GM23338 (cell line): Measurements from ENCODE around the gene POLD4. TPM values are rescaled to one million over a fixed set of nuclear protein-coding genes. Genes with fewer than 3 reads are reported as not detected.

ENCODE experiments used
- ATAC-seq: fragments of 200-7000 bp; cut with Tn5 transposase; 3 replicates; pipeline ENCODE4 v1.9.1; 2020
- DNase-seq: peaks from one replicate; pipeline ENCODE4 v3.0.0-alpha.2; 2015; ENCODE audit warnings: low spot score
- H2AFZ ChIP-seq: fragments of 200-600 bp; sonication (generic); 2 replicates; pipeline ENCODE4 v1.8.0; 2016; ENCODE audit warnings: antibody characterized with exemption, mild to moderate bottlenecking, moderate library complexity
- H3F3A ChIP-seq: fragments of 200-600 bp; sonication (generic); replicated peaks from 2 replicates; pipeline ENCODE4 v1.8.0; 2017; ENCODE audit warnings: antibody characterized with exemption, mixed run types, low read depth
- H3K27ac ChIP-seq: fragments of 200-600 bp; sonication (generic); 2 replicates; pipeline ENCODE4 v1.6.1; 2016; ENCODE audit warnings: low read depth
- H3K27me3 ChIP-seq: fragments of 200-600 bp; sonication (generic); 2 replicates; pipeline ENCODE4 v1.8.0; 2016; ENCODE audit warnings: mild to moderate bottlenecking, mixed run types, moderate library complexity; ENCODE audit not compliant: insufficient read depth
- H3K36me3 ChIP-seq: fragments of 200-600 bp; sonication (generic); 2 replicates; pipeline ENCODE4 v1.8.0; 2016; ENCODE audit warnings: mild to moderate bottlenecking; ENCODE audit not compliant: insufficient read depth
- H3K4me1 ChIP-seq: fragments of 200-600 bp; sonication (generic); 2 replicates; pipeline ENCODE4 v1.8.0; 2016; ENCODE audit warnings: mild to moderate bottlenecking, moderate library complexity; ENCODE audit not compliant: insufficient read depth
- H3K4me2 ChIP-seq: fragments of 200-600 bp; sonication (generic); 2 replicates; pipeline ENCODE4 v1.7.1; 2017; ENCODE audit warnings: mixed run types
- H3K4me3 ChIP-seq: fragments of 200-600 bp; sonication (generic); 2 replicates; pipeline ENCODE4 v1.6.1; 2016; ENCODE audit warnings: mixed run types
- H3K79me2 ChIP-seq: fragments of 200-600 bp; sonication (generic); replicated peaks from 2 replicates; pipeline ENCODE4 v1.8.0; 2017; ENCODE audit warnings: mild to moderate bottlenecking; ENCODE audit not compliant: insufficient read depth
- H3K9me2 ChIP-seq: fragments of 200-600 bp; sonication (generic); 2 replicates; pipeline ENCODE4 v1.8.0; 2017; ENCODE audit not compliant: insufficient read depth
- H4K20me1 ChIP-seq: fragments of 200-600 bp; sonication (generic); replicated peaks from 2 replicates; pipeline ENCODE4 v1.8.0; 2017; ENCODE audit warnings: mild to moderate bottlenecking; ENCODE audit not compliant: insufficient read depth
- H3K27ac Mint-ChIP-seq: 2 replicates; pipeline ENCODE4 v1.8.0; 2020; ENCODE audit warnings: inconsistent platforms, mild to moderate bottlenecking, moderate library complexity, mixed read lengths
- H3K27me3 Mint-ChIP-seq: 3 replicates; pipeline ENCODE4 v1.8.0; 2022; ENCODE audit warnings: low read depth, mild to moderate bottlenecking, moderate library complexity, mixed read lengths, inconsistent platforms; ENCODE audit not compliant: insufficient read depth, poor library complexity
- H3K36me3 Mint-ChIP-seq: 3 replicates; pipeline ENCODE4 v1.8.0; 2021; ENCODE audit warnings: low read depth, mild to moderate bottlenecking, inconsistent platforms, moderate library complexity, mixed read lengths
- H3K4me1 Mint-ChIP-seq: 3 replicates; pipeline ENCODE4 v1.8.0; 2020; ENCODE audit warnings: mild to moderate bottlenecking, inconsistent platforms, mixed read lengths
- H3K4me3 Mint-ChIP-seq: 3 replicates; pipeline ENCODE4 v1.8.0; 2021; ENCODE audit warnings: moderate library complexity, mild to moderate bottlenecking, inconsistent platforms, mixed read lengths
- H3K9me3 Mint-ChIP-seq: 3 replicates; pipeline ENCODE4 v1.8.0; 2020; ENCODE audit warnings: moderate library complexity, mild to moderate bottlenecking, inconsistent platforms, mixed read lengths
- CREB1 ChIP-seq: fragments of 250-450 bp; sonication (Bioruptor Pico); IDR thresholded peaks from 2 replicates; pipeline ENCODE4 v1.5.0; 2020; ENCODE audit warnings: low read depth, mild to moderate bottlenecking, moderate library complexity
- EZH2 ChIP-seq: fragments of 200-600 bp; sonication (generic); IDR thresholded peaks from one replicate; pipeline ENCODE4 v1.8.0; 2017; ENCODE audit warnings: antibody characterized with exemption, mild to moderate bottlenecking, low read depth; ENCODE audit not compliant: unreplicated experiment
- EZH2phosphoT487 ChIP-seq: fragments of 200-600 bp; sonication (generic); IDR thresholded peaks from one replicate; pipeline ENCODE4 v1.8.1; 2018; ENCODE audit warnings: antibody characterized with exemption; ENCODE audit not compliant: unreplicated experiment
- JUNB ChIP-seq: IDR thresholded peaks from one replicate; pipeline ENCODE4 v1.6.1; 2016; ENCODE audit warnings: antibody characterized with exemption; ENCODE audit not compliant: unreplicated experiment
- NANOG ChIP-seq: IDR thresholded peaks from 2 replicates; pipeline ENCODE4 v1.6.1; 2016; ENCODE audit warnings: antibody characterized with exemption, borderline replicate concordance
- POLR2AphosphoS5 ChIP-seq: IDR thresholded peaks from 2 replicates; pipeline ENCODE4 v1.6.1; 2016; ENCODE audit warnings: antibody characterized with exemption, low read depth
- STAT1 ChIP-seq: IDR thresholded peaks from one replicate; pipeline ENCODE4 v1.6.1; 2016; ENCODE audit warnings: antibody characterized with exemption; ENCODE audit not compliant: unreplicated experiment
- ZNF114 ChIP-seq: fragments of 250-450 bp; sonication (Bioruptor Pico); IDR thresholded peaks from 2 replicates; pipeline ENCODE4 v1.5.0; 2020; ENCODE audit warnings: mild to moderate bottlenecking, moderate library complexity
- ZNF331 ChIP-seq: fragments of 250-450 bp; sonication (Bioruptor Pico); IDR thresholded peaks from 2 replicates; pipeline ENCODE4 v1.5.0; 2020; ENCODE audit warnings: low read depth, mild to moderate bottlenecking, moderate library complexity
- polyA plus RNA-seq: library from polyadenylated mRNA; unstranded; fragments of >200 nt; fragmentation: Nextera tagmentation; extraction: Ambion mirVana; gene quantifications from 2 replicates; pipeline ENCODE4 v1.2.1, GENCODE V29; 2016
- total RNA-seq: library from RNA; depleted of rRNA; stranded (reverse); fragments of >200 nt; shearing (Covaris generic); gene quantifications from 2 replicates; pipeline ENCODE4 v1.2.3, GENCODE V29; 2014
- TF ChIP-seq, protein P1 (sequence below): IDR thresholded peaks from one replicate; pipeline ENCODE4 v1.6.1; 2018; ENCODE audit warnings: antibody characterized with exemption; ENCODE audit not compliant: unreplicated experiment
- TF ChIP-seq, protein P2 (sequence below): IDR thresholded peaks from 2 replicates; pipeline ENCODE4 v1.6.1; 2016; ENCODE audit warnings: antibody characterized with exemption
- TF ChIP-seq, protein P3 (sequence below), 2 experiments: fragments of 200-600 bp in 1 of 2; sonication (generic) in 1 of 2; conservative IDR thresholded peaks; 2 replicates each; pipeline versions ENCODE4 v1.5.1 to v1.6.1; 2016 to 2017; ENCODE audit warnings: antibody characterized with exemption in 2 of 2, low read depth in 2 of 2, mild to moderate bottlenecking in 2 of 2, moderate library complexity in 1 of 2
- TF ChIP-seq, protein P4 (sequence below): fragments of 250-450 bp; sonication (Bioruptor Pico); IDR thresholded peaks from 2 replicates; pipeline ENCODE4 v1.5.0; 2020; ENCODE audit warnings: mild to moderate bottlenecking, moderate library complexity

POLD4 gene
- total and polyA plus RNA-seq, 2 experiments from 2014 or later: 16.2 to 23.0 TPM

GRCh38 chr11:67310246-67311050, 42.9 kb downstream of the POLD4 start:
- no peak overlapping the region for H3K27ac ChIP-seq
- Mint-ChIP-seq H3K36me3 (no peaks in the 10 kb centered on the region), H3K4me1 (no peaks in the 10 kb centered on the region), H3K27ac (no peak overlapping the region), H3K27me3 (peaks cover 4% of the 10 kb centered on the region), H3K4me3 (no peak overlapping the region), H3K9me3 (no peaks in the 10 kb centered on the region)
- H3K79me2 ChIP-seq: no peaks in the 10 kb centered on the region
- no peaks in the 10 kb centered on the region for H3K36me3 ChIP-seq
- no peaks in the 10 kb centered on the region for H3F3A ChIP-seq
- no peak overlapping the region for H3K4me2 ChIP-seq
- no peak overlapping the region for H2AFZ ChIP-seq
- DNase-seq (no peak), ATAC-seq (no peak; the same call in 2 of the 3 replicates)
- no peaks in the 10 kb centered on the region for H4K20me1 ChIP-seq
- H3K9me2 ChIP-seq: no peaks in the 10 kb centered on the region
- no peak overlapping the region for H3K4me3 ChIP-seq
- 0 out of 2 replicates have a peak, but pooled peaks cover 4% of the 10 kb centered on the region for H3K27me3 ChIP-seq
- H3K4me1 ChIP-seq: no peaks in the 10 kb centered on the region
- TF ChIP-seq, protein P1, sequence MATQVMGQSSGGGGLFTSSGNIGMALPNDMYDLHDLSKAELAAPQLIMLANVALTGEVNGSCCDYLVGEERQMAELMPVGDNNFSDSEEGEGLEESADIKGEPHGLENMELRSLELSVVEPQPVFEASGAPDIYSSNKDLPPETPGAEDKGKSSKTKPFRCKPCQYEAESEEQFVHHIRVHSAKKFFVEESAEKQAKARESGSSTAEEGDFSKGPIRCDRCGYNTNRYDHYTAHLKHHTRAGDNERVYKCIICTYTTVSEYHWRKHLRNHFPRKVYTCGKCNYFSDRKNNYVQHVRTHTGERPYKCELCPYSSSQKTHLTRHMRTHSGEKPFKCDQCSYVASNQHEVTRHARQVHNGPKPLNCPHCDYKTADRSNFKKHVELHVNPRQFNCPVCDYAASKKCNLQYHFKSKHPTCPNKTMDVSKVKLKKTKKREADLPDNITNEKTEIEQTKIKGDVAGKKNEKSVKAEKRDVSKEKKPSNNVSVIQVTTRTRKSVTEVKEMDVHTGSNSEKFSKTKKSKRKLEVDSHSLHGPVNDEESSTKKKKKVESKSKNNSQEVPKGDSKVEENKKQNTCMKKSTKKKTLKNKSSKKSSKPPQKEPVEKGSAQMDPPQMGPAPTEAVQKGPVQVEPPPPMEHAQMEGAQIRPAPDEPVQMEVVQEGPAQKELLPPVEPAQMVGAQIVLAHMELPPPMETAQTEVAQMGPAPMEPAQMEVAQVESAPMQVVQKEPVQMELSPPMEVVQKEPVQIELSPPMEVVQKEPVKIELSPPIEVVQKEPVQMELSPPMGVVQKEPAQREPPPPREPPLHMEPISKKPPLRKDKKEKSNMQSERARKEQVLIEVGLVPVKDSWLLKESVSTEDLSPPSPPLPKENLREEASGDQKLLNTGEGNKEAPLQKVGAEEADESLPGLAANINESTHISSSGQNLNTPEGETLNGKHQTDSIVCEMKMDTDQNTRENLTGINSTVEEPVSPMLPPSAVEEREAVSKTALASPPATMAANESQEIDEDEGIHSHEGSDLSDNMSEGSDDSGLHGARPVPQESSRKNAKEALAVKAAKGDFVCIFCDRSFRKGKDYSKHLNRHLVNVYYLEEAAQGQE: no peak
- TF ChIP-seq JUNB (no peak), POLR2AphosphoS5 (no peak), ZNF114 (CRISPR knock-in tag) (no peak), CREB1 (CRISPR knock-in tag) (no peak), ZNF331 (no peak), EZH2 (no peak), EZH2phosphoT487 (no peak), NANOG (no peak), STAT1 (no peak)
- TF ChIP-seq, protein P2, sequence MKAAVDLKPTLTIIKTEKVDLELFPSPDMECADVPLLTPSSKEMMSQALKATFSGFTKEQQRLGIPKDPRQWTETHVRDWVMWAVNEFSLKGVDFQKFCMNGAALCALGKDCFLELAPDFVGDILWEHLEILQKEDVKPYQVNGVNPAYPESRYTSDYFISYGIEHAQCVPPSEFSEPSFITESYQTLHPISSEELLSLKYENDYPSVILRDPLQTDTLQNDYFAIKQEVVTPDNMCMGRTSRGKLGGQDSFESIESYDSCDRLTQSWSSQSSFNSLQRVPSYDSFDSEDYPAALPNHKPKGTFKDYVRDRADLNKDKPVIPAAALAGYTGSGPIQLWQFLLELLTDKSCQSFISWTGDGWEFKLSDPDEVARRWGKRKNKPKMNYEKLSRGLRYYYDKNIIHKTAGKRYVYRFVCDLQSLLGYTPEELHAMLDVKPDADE: no peak
- TF ChIP-seq, protein P3, sequence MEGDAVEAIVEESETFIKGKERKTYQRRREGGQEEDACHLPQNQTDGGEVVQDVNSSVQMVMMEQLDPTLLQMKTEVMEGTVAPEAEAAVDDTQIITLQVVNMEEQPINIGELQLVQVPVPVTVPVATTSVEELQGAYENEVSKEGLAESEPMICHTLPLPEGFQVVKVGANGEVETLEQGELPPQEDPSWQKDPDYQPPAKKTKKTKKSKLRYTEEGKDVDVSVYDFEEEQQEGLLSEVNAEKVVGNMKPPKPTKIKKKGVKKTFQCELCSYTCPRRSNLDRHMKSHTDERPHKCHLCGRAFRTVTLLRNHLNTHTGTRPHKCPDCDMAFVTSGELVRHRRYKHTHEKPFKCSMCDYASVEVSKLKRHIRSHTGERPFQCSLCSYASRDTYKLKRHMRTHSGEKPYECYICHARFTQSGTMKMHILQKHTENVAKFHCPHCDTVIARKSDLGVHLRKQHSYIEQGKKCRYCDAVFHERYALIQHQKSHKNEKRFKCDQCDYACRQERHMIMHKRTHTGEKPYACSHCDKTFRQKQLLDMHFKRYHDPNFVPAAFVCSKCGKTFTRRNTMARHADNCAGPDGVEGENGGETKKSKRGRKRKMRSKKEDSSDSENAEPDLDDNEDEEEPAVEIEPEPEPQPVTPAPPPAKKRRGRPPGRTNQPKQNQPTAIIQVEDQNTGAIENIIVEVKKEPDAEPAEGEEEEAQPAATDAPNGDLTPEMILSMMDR (conservative IDR thresholded peaks at IDR 0.05; ENCODE audit: low read depth in 2 of 2): no peak
- TF ChIP-seq, protein P4, sequence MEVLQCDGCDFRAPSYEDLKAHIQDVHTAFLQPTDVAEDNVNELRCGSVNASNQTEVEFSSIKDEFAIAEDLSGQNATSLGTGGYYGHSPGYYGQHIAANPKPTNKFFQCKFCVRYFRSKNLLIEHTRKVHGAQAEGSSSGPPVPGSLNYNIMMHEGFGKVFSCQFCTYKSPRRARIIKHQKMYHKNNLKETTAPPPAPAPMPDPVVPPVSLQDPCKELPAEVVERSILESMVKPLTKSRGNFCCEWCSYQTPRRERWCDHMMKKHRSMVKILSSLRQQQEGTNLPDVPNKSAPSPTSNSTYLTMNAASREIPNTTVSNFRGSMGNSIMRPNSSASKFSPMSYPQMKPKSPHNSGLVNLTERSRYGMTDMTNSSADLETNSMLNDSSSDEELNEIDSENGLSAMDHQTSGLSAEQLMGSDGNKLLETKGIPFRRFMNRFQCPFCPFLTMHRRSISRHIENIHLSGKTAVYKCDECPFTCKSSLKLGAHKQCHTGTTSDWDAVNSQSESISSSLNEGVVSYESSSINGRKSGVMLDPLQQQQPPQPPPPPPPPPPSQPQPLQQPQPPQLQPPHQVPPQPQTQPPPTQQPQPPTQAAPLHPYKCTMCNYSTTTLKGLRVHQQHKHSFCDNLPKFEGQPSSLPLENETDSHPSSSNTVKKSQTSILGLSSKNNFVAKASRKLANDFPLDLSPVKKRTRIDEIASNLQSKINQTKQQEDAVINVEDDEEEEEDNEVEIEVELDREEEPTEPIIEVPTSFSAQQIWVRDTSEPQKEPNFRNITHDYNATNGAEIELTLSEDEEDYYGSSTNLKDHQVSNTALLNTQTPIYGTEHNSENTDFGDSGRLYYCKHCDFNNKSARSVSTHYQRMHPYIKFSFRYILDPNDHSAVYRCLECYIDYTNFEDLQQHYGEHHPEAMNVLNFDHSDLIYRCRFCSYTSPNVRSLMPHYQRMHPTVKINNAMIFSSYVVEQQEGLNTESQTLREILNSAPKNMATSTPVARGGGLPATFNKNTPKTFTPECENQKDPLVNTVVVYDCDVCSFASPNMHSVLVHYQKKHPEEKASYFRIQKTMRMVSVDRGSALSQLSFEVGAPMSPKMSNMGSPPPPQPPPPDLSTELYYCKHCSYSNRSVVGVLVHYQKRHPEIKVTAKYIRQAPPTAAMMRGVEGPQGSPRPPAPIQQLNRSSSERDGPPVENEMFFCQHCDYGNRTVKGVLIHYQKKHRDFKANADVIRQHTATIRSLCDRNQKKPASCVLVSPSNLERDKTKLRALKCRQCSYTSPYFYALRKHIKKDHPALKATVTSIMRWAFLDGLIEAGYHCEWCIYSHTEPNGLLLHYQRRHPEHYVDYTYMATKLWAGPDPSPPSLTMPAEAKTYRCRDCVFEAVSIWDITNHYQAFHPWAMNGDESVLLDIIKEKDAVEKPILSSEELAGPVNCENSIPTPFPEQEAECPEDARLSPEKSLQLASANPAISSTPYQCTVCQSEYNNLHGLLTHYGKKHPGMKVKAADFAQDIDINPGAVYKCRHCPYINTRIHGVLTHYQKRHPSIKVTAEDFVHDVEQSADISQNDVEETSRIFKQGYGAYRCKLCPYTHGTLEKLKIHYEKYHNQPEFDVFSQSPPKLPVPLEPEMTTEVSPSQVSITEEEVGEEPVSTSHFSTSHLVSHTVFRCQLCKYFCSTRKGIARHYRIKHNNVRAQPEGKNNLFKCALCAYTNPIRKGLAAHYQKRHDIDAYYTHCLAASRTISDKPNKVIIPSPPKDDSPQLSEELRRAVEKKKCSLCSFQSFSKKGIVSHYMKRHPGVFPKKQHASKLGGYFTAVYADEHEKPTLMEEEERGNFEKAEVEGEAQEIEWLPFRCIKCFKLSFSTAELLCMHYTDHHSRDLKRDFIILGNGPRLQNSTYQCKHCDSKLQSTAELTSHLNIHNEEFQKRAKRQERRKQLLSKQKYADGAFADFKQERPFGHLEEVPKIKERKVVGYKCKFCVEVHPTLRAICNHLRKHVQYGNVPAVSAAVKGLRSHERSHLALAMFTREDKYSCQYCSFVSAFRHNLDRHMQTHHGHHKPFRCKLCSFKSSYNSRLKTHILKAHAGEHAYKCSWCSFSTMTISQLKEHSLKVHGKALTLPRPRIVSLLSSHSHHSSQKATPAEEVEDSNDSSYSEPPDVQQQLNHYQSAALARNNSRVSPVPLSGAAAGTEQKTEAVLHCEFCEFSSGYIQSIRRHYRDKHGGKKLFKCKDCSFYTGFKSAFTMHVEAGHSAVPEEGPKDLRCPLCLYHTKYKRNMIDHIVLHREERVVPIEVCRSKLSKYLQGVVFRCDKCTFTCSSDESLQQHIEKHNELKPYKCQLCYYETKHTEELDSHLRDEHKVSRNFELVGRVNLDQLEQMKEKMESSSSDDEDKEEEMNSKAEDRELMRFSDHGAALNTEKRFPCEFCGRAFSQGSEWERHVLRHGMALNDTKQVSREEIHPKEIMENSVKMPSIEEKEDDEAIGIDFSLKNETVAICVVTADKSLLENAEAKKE (CRISPR knock-in tag): no peak
